ENCODE results near the gene HAGHL. TPM values are rescaled to one million over a fixed set of nuclear protein-coding genes. Genes with fewer than 3 reads are reported as not detected.
"Not testable (repeated sequence)": the region's sequence is repeated elsewhere in the genome, so short reads cannot be mapped to it uniquely, and the experiment has no call there.

The HAGHL gene
- total and polyA plus RNA-seq, 4 experiments from 2014 or later, result 2.2 to 24.4 (median 10.6) TPM

GRCh38 chr16:708959-709358 is 17.9 kb upstream of the HAGHL start:
- POLR2A ChIA-PET (ENCODE audit: partially characterized antibody), result interaction anchor here (1.4 kb wide), 1 partner anchor 13 kb away, joined by 4 read pairs; no protein-coding TSS in a partner anchor
- Mint-ChIP-seq H3K4me1 (peaks cover 0 to 13% (median 6%) of the 10 kb centered on the region in 4 donors), H3K27ac (no peak overlapping the region), H3K9me3 (no peaks in the 10 kb centered on the region), H3K36me3 (no peaks in the 10 kb centered on the region), H3K27me3 (peaks cover 19 to 36% of the 10 kb centered on the region in 2 donors), H3K4me3 (no peak overlapping the region)
- Histone ChIP-seq H3K4me1 (ENCODE audit: insufficient read depth, low read length) (no peaks in the 10 kb centered on the region), H3K4me3 (ENCODE audit: low read length in 2 of 2) (no peak overlapping the region), H3K9me3 (ENCODE audit: control insufficient read depth in 1 of 2, low read length in 2 of 2) (no peaks in the 10 kb centered on the region), H3K36me3 (ENCODE audit: insufficient read depth, low read length) (no peaks in the 10 kb centered on the region), H3K27me3 (ENCODE audit: insufficient read depth, low read length) (peaks cover 48% of the 10 kb centered on the region), H3K27ac (ENCODE audit: low read depth, low read length) (no peak overlapping the region)
- no peak for DNase-seq
- intact Hi-C loops (cut with micrococcal nuclease), result no loop called here
- CTCF ChIA-PET (ENCODE audit: partially characterized antibody), result no interaction called here

DNA sequence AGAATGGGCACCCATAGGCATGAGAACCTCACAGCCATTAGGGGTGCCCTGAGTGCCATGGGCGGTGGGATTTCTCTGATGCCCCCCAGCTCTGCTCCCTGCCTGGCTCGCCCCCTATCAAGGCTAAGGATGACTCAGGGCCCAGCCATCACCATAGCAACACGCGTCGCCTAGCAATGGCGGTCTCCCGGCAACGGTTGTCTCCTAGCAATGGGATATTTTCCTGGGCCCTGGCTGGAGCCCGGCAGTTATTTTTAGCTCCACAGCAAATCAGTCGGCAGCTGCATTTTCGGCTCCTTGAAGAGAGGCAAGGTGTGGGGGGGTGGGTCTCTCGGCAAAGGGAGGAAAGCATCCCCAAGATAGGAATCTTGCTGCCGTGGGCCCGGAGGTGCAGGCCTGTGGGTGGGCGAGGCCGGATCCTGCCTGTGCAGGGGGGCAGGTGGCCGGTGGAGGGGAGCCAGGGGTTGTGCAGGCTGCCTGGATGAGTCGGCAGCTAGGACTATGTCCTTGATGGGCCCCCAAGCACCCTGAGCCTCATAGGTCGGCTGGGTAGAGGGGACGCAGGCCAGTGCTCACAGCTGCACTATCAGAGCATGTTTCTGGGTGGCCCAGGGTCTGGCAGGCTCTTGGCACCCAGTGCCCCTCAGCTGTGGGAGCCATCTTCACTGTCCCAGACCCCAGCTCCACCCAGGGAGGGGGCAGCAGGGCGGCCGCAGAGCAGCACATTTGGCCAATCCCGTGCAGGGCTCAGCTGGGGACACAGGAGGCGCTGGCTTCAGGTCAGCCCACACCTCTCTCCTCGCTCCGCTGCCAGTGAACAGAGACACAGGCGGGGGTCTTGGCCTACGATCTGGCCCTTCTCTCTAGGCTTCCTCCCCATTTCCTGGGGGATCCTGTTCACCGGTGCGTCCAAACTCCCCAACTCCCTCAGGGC is 17.1 kb upstream of the HAGHL start:
- ChIA-PET POLR2A (ENCODE audit: partially characterized antibody) (interaction anchor here (0.6 to 9.0 kb wide), 4 partner anchors 11 to 26 kb away, joined by 3 to 71 read pairs (median 4); partner anchors contain the start of genes ANTKMT, CCDC78 and HAGHL), CTCF (ENCODE audit: partially characterized antibody) (interaction anchor here (0.7 to 6.0 kb wide), 4 partner anchors 10 to 76 kb away, joined by 3 to 84 read pairs (median 5); partner anchors contain the start of genes CHTF18, CIAO3 and RPUSD1)
- Histone ChIP-seq H3K36me3 (ENCODE audit: insufficient read depth, low read length) (no peaks in the 10 kb centered on the region), H3K4me3 (ENCODE audit: low read length in 2 of 2) (no peak overlapping the region), H3K27ac (ENCODE audit: low read depth, low read length) (no peak overlapping the region), H3K4me1 (ENCODE audit: insufficient read depth, low read length) (peaks cover 6% of the 10 kb centered on the region), H3K27me3 (ENCODE audit: insufficient read depth, low read length) (peaks cover 39% of the 10 kb centered on the region), H3K9me3 (ENCODE audit: control insufficient read depth in 1 of 2, low read length in 2 of 2) (no peaks in the 10 kb centered on the region)
- Mint-ChIP-seq H3K4me1 (peaks cover 0 to 13% (median 6%) of the 10 kb centered on the region in 4 donors), H3K9me3 (no peaks in the 10 kb centered on the region), H3K4me3 (no peak overlapping the region), H3K36me3 (no peaks in the 10 kb centered on the region), H3K27me3 (peaks cover 19 to 36% of the 10 kb centered on the region in 2 donors), H3K27ac (no peak overlapping the region)
- intact Hi-C loops (cut with micrococcal nuclease), result no loop called here
- DNase-seq, result no peak

DNA sequence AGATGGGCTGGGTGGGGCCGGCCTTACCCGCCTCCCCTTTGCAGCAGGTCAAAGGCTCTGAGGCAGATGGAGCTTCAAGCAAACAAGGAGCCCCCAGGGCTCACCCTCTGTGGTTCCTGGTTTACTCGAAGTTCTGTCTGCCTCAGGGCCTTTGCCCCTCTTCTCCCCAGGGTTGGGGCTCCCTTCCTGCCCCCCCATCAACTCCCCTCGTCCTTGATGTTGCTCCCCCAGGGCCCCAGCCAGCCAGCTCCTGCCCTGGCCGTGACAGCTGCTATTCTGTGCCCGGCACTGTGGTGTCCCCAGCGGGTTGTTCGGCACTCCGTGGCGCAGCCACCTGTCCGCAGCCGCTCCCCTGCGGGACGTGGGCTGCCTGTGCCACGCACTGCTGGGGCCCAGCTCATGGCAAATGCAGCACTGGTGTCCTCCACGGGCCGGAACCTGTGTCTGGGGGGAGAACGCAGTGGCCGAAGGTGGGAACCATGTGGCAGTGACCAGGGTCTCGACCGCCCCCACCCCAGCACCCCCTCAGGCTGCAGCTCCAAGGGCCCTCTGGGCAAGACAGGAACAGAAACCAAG is 16.3 kb upstream of the HAGHL start:
- intact Hi-C loops (cut with micrococcal nuclease), result loop anchor here (1.0 kb wide), 2 partner anchors 31 to 75 kb away; no protein-coding TSS in a partner anchor
- CTCF ChIA-PET (ENCODE audit: partially characterized antibody), result interaction anchor here (0.7 to 6.0 kb wide), 5 partner anchors 9 to 75 kb away, joined by 3 to 84 read pairs (median 3); partner anchors contain the start of genes CHTF18, CIAO3 and RPUSD1
- DNase-seq, result no peak
- Histone ChIP-seq H3K36me3 (ENCODE audit: insufficient read depth, low read length) (no peaks in the 10 kb centered on the region), H3K4me1 (ENCODE audit: insufficient read depth, low read length) (peaks cover 6% of the 10 kb centered on the region), H3K9me3 (ENCODE audit: control insufficient read depth in 1 of 2, low read length in 2 of 2) (no peaks in the 10 kb centered on the region), H3K27me3 (ENCODE audit: insufficient read depth, low read length) (peaks cover 38% of the 10 kb centered on the region), H3K4me3 (ENCODE audit: low read length in 2 of 2) (no peak overlapping the region), H3K27ac (ENCODE audit: low read depth, low read length) (no peak overlapping the region)
- H3K4me1 Mint-ChIP-seq, result peaks cover 0 to 13% (median 6%) of the 10 kb centered on the region in 4 donors
- no peak overlapping the region for H3K27ac Mint-ChIP-seq
- POLR2A ChIA-PET (ENCODE audit: partially characterized antibody), result interaction anchor here (0.9 to 9.0 kb wide), 3 partner anchors 11 to 15 kb away, joined by 3 to 71 read pairs (median 4); partner anchors contain the start of genes ANTKMT, CCDC78 and HAGHL
- H3K27me3 Mint-ChIP-seq, result peaks cover 19 to 36% of the 10 kb centered on the region in 2 donors
- no peak overlapping the region for H3K4me3 Mint-ChIP-seq
- no peaks in the 10 kb centered on the region for H3K36me3 Mint-ChIP-seq
- no peaks in the 10 kb centered on the region for H3K9me3 Mint-ChIP-seq

DNA sequence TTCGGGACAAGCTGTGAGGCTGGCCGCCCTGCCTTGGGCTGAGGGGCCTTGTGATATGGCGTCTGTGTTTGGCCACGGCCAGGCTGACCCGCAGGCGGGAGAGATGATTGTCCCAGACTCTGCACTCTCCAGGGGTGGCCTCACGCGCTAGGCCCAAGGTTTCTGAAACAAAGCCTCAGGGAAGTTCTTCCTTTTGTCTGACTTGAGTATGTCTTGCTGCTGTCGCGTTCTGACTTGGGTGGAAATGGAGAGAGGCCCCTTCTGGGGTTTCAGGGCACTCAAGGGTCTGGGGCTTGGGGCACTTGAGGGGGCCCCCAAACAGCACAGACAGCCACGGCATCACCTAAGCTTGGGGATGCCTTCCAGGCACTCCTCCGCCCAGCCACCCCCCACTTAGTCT is 15.8 kb upstream of the HAGHL start:
- intact Hi-C loops (cut with micrococcal nuclease), result loop anchor here (1.0 kb wide), 2 partner anchors 30 to 74 kb away; no protein-coding TSS in a partner anchor
- no peak overlapping the region for H3K4me3 Mint-ChIP-seq

GRCh38 chr16:711548-712320 is 15.2 kb upstream of the HAGHL start:
- Histone ChIP-seq H3K9me3 (ENCODE audit: control insufficient read depth in 1 of 2, low read length in 2 of 2) (no peaks in the 10 kb centered on the region), H3K27me3 (ENCODE audit: insufficient read depth, low read length) (peaks cover 36% of the 10 kb centered on the region), H3K36me3 (ENCODE audit: insufficient read depth, low read length) (no peaks in the 10 kb centered on the region), H3K4me3 (ENCODE audit: low read length in 2 of 2) (no peak overlapping the region), H3K4me1 (ENCODE audit: insufficient read depth, low read length) (peaks cover 14% of the 10 kb centered on the region), H3K27ac (ENCODE audit: low read depth, low read length) (no peak overlapping the region)
- Mint-ChIP-seq H3K4me3 (no peak overlapping the region), H3K4me1 (peaks cover 0 to 15% (median 4%) of the 10 kb centered on the region in 4 donors), H3K9me3 (no peaks in the 10 kb centered on the region), H3K36me3 (no peaks in the 10 kb centered on the region), H3K27me3 (peaks cover 19 to 31% of the 10 kb centered on the region in 2 donors), H3K27ac (peak overlapping the region in 1 of 7 donors; percentile 17)
- intact Hi-C loops (cut with micrococcal nuclease), result loop anchor here (1.0 kb wide), 2 partner anchors 30 to 74 kb away; no protein-coding TSS in a partner anchor
- DNase-seq, result peak; percentile 69 to 79 (median 72)
- CTCF ChIA-PET (ENCODE audit: partially characterized antibody), result interaction anchor here (0.8 to 6.0 kb wide), 25 partner anchors 8 to 511 kb away, joined by 3 to 84 read pairs (median 4); partner anchors contain the start of genes ANTKMT, CHTF18, CIAO3 and RHBDL1
- POLR2A ChIA-PET (ENCODE audit: partially characterized antibody), result interaction anchor here (1.3 to 9.0 kb wide), 7 partner anchors 13 to 76 kb away, joined by 3 to 71 read pairs (median 5); partner anchors contain the start of genes ANTKMT, CCDC78, CHTF18 and CIAO3

More for the DNA sequence above, 15.8 kb upstream of the HAGHL start:
- H3K4me1 ChIP-seq (ENCODE audit: insufficient read depth, low read length), result peaks cover 10% of the 10 kb centered on the region
- H3K27ac ChIP-seq (ENCODE audit: low read depth, low read length), result no peak overlapping the region
- DNase-seq, result no peak
- peaks cover 38% of the 10 kb centered on the region for H3K27me3 ChIP-seq (ENCODE audit: insufficient read depth, low read length)
- H3K4me3 ChIP-seq (ENCODE audit: low read length in 2 of 2), result no peak overlapping the region
- CTCF ChIA-PET (ENCODE audit: partially characterized antibody), result interaction anchor here (1.3 to 6.0 kb wide), 4 partner anchors 16 to 512 kb away, joined by 3 to 84 read pairs (median 5); partner anchors contain the start of genes CHTF18, CIAO3 and RPUSD1
- Mint-ChIP-seq H3K4me1 (peaks cover 0 to 16% (median 6%) of the 10 kb centered on the region in 4 donors), H3K9me3 (no peaks in the 10 kb centered on the region), H3K27me3 (peaks cover 19 to 36% of the 10 kb centered on the region in 2 donors), H3K27ac (peak overlapping the region in 1 of 7 donors; percentile 17), H3K36me3 (no peaks in the 10 kb centered on the region)
- POLR2A ChIA-PET (ENCODE audit: partially characterized antibody), result interaction anchor here (1.5 to 9.0 kb wide), 2 partner anchors 14 to 76 kb away, joined by 3 to 71 read pairs; partner anchors contain the start of genes ANTKMT, CCDC78 and HAGHL
- H3K36me3 ChIP-seq (ENCODE audit: insufficient read depth, low read length), result no peaks in the 10 kb centered on the region
- H3K9me3 ChIP-seq (ENCODE audit: control insufficient read depth in 1 of 2, low read length in 2 of 2), result no peaks in the 10 kb centered on the region

DNA sequence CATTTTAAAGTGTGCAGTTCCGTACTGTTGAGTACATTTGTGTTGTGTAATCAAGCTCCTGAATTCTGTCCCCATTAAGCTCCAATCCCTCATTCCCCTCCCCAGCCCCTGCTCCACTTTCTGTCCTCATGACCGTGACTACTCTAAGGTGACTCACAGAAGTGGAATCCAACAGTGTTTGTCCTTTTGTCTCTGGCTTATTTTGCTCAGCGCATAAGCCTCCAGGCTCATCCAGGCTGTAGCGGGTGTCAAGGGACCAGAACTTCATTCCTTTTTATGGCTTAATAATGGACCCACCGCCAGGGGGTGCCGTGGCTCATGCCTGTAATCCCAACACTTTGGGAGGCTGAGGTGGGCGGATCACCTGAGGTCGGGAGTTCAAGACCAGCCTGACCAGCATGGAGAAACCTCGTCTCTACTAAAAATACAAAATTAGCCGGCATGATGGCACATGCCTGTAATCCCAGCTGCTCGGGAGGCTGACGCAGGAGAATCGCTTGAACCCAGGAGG is 14.1 kb upstream of the HAGHL start:
- H3K9me3 Mint-ChIP-seq; H3K27ac ChIP-seq (ENCODE audit: low read depth, low read length); H3K4me3 ChIP-seq (ENCODE audit: low read length in 2 of 2); H3K36me3 Mint-ChIP-seq; intact Hi-C loops (cut with micrococcal nuclease); H3K9me3 ChIP-seq (ENCODE audit: control insufficient read depth in 1 of 2, low read length in 2 of 2); H3K36me3 ChIP-seq (ENCODE audit: insufficient read depth, low read length): not testable (repeated sequence)
- CTCF ChIA-PET (ENCODE audit: partially characterized antibody), result interaction anchor here (0.8 to 6.0 kb wide), 24 partner anchors 7 to 510 kb away, joined by 3 to 84 read pairs (median 4); partner anchors contain the start of genes ANTKMT, CHTF18, CIAO3 and RHBDL1
- H3K4me1 Mint-ChIP-seq, result peaks cover 0 to 13% (median 2%) of the 10 kb centered on the region in 4 donors
- DNase-seq, result peak in 3 of 5 donors; percentile 36 to 42 (median 40)
- H3K27ac Mint-ChIP-seq, result peak overlapping the region in 2 of 7 donors; percentile 29 to 43
- POLR2A ChIA-PET (ENCODE audit: partially characterized antibody), result interaction anchor here (1.3 to 9.0 kb wide), 7 partner anchors 12 to 75 kb away, joined by 3 to 71 read pairs (median 5); partner anchors contain the start of genes ANTKMT, CCDC78, CHTF18 and CIAO3
- H3K4me1 ChIP-seq (ENCODE audit: insufficient read depth, low read length), result peaks cover 14% of the 10 kb centered on the region
- peaks cover 17 to 27% of the 10 kb centered on the region in 2 donors for H3K27me3 Mint-ChIP-seq
- peak overlapping the region in 1 of 8 donors; percentile 46 for H3K4me3 Mint-ChIP-seq
- peaks cover 28% of the 10 kb centered on the region for H3K27me3 ChIP-seq (ENCODE audit: insufficient read depth, low read length)

All from CD4-positive, alpha-beta memory T cell (primary cell).